Hepatocyte (in vitro differentiated cells): ENCODE measurements around the gene CRHR1.

Experiments used
- CTCF ChIP-seq: fragments of 200-600 bp; sonication (generic); IDR thresholded peaks from 2 replicates; pipeline ENCODE4 v1.5.1; 2016; ENCODE audit warnings: antibody characterized with exemption, mild to moderate bottlenecking; ENCODE audit not compliant: poor library complexity
- EZH2phosphoT487 ChIP-seq: fragments of 200-600 bp; sonication (generic); IDR thresholded peaks from one replicate; pipeline ENCODE4 v1.6.1; 2018; ENCODE audit warnings: antibody characterized with exemption, mild to moderate bottlenecking, low read depth, moderate library complexity; ENCODE audit not compliant: unreplicated experiment, severe bottlenecking

- TF ChIP-seq EZH2phosphoT487 (no peak), CTCF (no peak)
Observed at GRCh38 chr17:45739786-45740185, 44.3 kb upstream of the CRHR1 start.
